Lung (tissue), 12 donors: ENCODE data around the gene SLC4A2. TPM values are rescaled to one million over a fixed set of nuclear protein-coding genes. Genes with fewer than 3 reads are reported as not detected.
A peak's percentile ranks its signal among the peaks of the same experiment; 100 is the strongest.

ENCODE experiments used
- ATAC-seq: fragments of 200-7000 bp; cut with Tn5 transposase; one replicate; pipeline ENCODE4 v1.9.1; 2020; ENCODE audit warnings: moderate number of reproducible peaks; ENCODE audit not compliant: insufficient read depth, low FRiP score
- DNase-seq, 3 donors: peaks; one replicate each; pipeline ENCODE4 v3.0.0-alpha.2; 2013 to 2017
- H3K27ac ChIP-seq, 2 donors: one replicate each; pipeline ENCODE4 v1.5.1; 2013; ENCODE audit warnings: mild to moderate bottlenecking in 2 of 2, moderate library complexity in 2 of 2, control low read depth in 1 of 2, inconsistent platforms in 1 of 2, low read depth in 1 of 2, low read length in 1 of 2
- H3K27me3 ChIP-seq, 3 donors: one replicate each; pipeline ENCODE4 v1.5.1; 2013; ENCODE audit warnings: low read length in 2 of 3; ENCODE audit not compliant: control insufficient read depth in 3 of 3, insufficient read depth in 3 of 3
- H3K36me3 ChIP-seq, 4 donors: one replicate each; pipeline ENCODE4 v1.5.1; 2013; ENCODE audit warnings: low read length in 4 of 4, mild to moderate bottlenecking in 1 of 4, moderate library complexity in 1 of 4; ENCODE audit not compliant: control insufficient read depth in 4 of 4, insufficient read depth in 4 of 4
- H3K4me1 ChIP-seq, 5 donors: one replicate each; pipeline ENCODE4 v1.5.1; 2013; ENCODE audit warnings: low read length in 5 of 5, mild to moderate bottlenecking in 2 of 5, moderate library complexity in 1 of 5; ENCODE audit not compliant: control insufficient read depth in 5 of 5, insufficient read depth in 5 of 5
- H3K4me3 ChIP-seq: one replicate; pipeline ENCODE4 v1.5.1; 2013; ENCODE audit warnings: mild to moderate bottlenecking, control low read depth, moderate library complexity
- H3K9ac ChIP-seq, 2 donors: one replicate each; pipeline ENCODE4 v1.5.1; 2013; ENCODE audit warnings: low read length in 2 of 2, control low read depth in 1 of 2; ENCODE audit not compliant: insufficient read depth in 1 of 2
- H3K9me3 ChIP-seq, 4 donors: one replicate each; pipeline ENCODE4 v1.5.1; 2013; ENCODE audit warnings: low read length in 3 of 4, mild to moderate bottlenecking in 1 of 4, moderate library complexity in 1 of 4; ENCODE audit not compliant: control insufficient read depth in 4 of 4, insufficient read depth in 3 of 4
- CTCF ChIP-seq: IDR thresholded peaks from 2 replicates; pipeline ENCODE4 v1.5.1; 2012; ENCODE audit warnings: mild to moderate bottlenecking; ENCODE audit errors: control extremely low read depth, extremely low read depth
- WGBS, 2 donors: extraction: QIAGEN DNeasy Blood & Tissue Kit; methylation state at CpG; one replicate each; pipeline ENCODE4 v1.1.7; 2013; 5-methylcytosine and 5-hydroxymethylcytosine counted together
- polyA plus RNA-seq, 2 donors: library from polyadenylated mRNA; stranded (reverse); fragments of 200-250 nt; gene quantifications; one replicate each; pipeline ENCODE4 v1.2.1, GENCODE V29; 2013
- total RNA-seq, 2 donors: library from RNA; depleted of rRNA in 1 of 2; stranded (reverse); fragments of >200 nt in 1 of 2; gene quantifications; one replicate each; pipeline ENCODE4 v1.2.1, GENCODE V29; 2014 to 2021
- donor health status: control.
- donor health status: control.
- donor health status: Bipolar disorder and iron deficiency.
- donor health status: healthy.
- donor health status: DM: yes; HTN: yes; CAD: no.

SLC4A2 gene
- total and polyA plus RNA-seq, 4 donors = 66.3 to 173 (median 120) TPM

- peaks cover 0 to 8% (median 0%) of the 10 kb centered on the region in 5 donors for H3K4me1 ChIP-seq
These were observed 24.2 kb upstream of the SLC4A2 start for GRCh38 chr7:151035026-151035717.

GRCh38 chr7:151035902-151036301 lies 23.5 kb upstream of the SLC4A2 start:
- Histone ChIP-seq H3K36me3 (peaks cover 0 to 33% (median 3%) of the 10 kb centered on the region in 4 donors), H3K9me3 (no peaks in the 10 kb centered on the region), H3K9ac (no peak overlapping the region), H3K4me3 (no peak overlapping the region), H3K4me1 (peaks cover 0 to 8% (median 0%) of the 10 kb centered on the region in 5 donors), H3K27me3 (no peaks in the 10 kb centered on the region), H3K27ac (no peak overlapping the region)
- DNase-seq = no peak
- WGBS, 2 donors = 94 to 95% methylated on average over 17 of the region's 17 CpGs
- no peak for ATAC-seq
- TF ChIP-seq CTCF = no peak

More at GRCh38 chr7:151035026-151035717, 24.2 kb upstream of the SLC4A2 start:
- H3K9ac ChIP-seq = no peak overlapping the region
- no peak for TF ChIP-seq CTCF
- WGBS, 2 donors = 92 to 94% methylated on average over 19 to 21 of the region's 21 CpGs
- no peak for DNase-seq
- no peak overlapping the region for H3K4me3 ChIP-seq
- H3K27ac ChIP-seq = no peak overlapping the region
- H3K27me3 ChIP-seq = no peaks in the 10 kb centered on the region
- H3K9me3 ChIP-seq = no peaks in the 10 kb centered on the region
- ATAC-seq = no peak
- H3K36me3 ChIP-seq = peaks cover 0 to 33% (median 3%) of the 10 kb centered on the region in 4 donors

- peak overlapping the region; percentile 16 to 50 for H3K27ac ChIP-seq
- WGBS, 2 donors = 48 to 52% methylated on average over 12 of the region's 12 CpGs
- no peak overlapping the region for H3K9ac ChIP-seq
These were observed 20.2 kb upstream of the SLC4A2 start for GRCh38 chr7:151038951-151039849.

More at GRCh38 chr7:151038951-151039849, 20.2 kb upstream of the SLC4A2 start:
- Histone ChIP-seq H3K4me1 (peaks cover 0 to 8% (median 0%) of the 10 kb centered on the region in 5 donors), H3K9me3 (peaks cover 0 to 2% (median 0%) of the 10 kb centered on the region in 4 donors), H3K4me3 (no peak overlapping the region), H3K27me3 (no peaks in the 10 kb centered on the region), H3K36me3 (peaks cover 0 to 33% (median 5%) of the 10 kb centered on the region in 4 donors)
- peak in 2 of 3 donors; percentile 21 to 48 for DNase-seq
- ATAC-seq = peak; percentile 65
- no peak for TF ChIP-seq CTCF
